HepG2 (cell line): ENCODE results near the gene SULT2A1. TPM values are rescaled to one million over a fixed set of nuclear protein-coding genes. Genes with fewer than 3 reads are reported as not detected.

Experiments
- ATAC-seq: fragments of 200-7000 bp; cut with Tn5 transposase; 3 replicates; pipeline ENCODE4 v1.9.1; 2020; ENCODE audit warnings: mild to moderate bottlenecking, moderate library complexity
- BruUV-seq: library from RNA; stranded (reverse); fragments of 400-500 nt; replicated peaks from 2 replicates; lab custom pipeline; 2021; lab: Mats Ljungman, UMichigan
- CTCF ChIA-PET: fragments of 300-600 bp; formaldehyde crosslinking; extraction: SDS; loops from one replicate; lab custom pipeline; 2021; ENCODE audit warnings: low total read pairs, inconsistent platforms, low intra/inter-chr PET ratio; lab: Yijun Ruan, JAX
- POLR2A ChIA-PET: fragments of 350-600 bp; sonication (Branson Sonifier 250); formaldehyde crosslinking; loops from one replicate; lab custom pipeline; 2020; ENCODE audit warnings: antibody characterized with exemption, inconsistent platforms; lab: Yijun Ruan, JAX
- DNase-seq: peaks from one replicate; pipeline ENCODE4 v3.0.0-alpha.2; 2015; ENCODE audit warnings: low spot score
- FAIRE-seq: peaks from 3 replicates; lab custom pipeline; 2011; peaks lifted over from hg19 to GRCh38; lab: Jason Lieb, UNC
- H2AFZ ChIP-seq: one replicate; pipeline ENCODE4 v1.6.1; 2011; ENCODE audit warnings: low read length, inconsistent platforms
- H3K27ac ChIP-seq: fragments of 300-600 bp; 3 replicates; pipeline ENCODE4 v1.8.0; 2011; ENCODE audit warnings: mixed run types, mild to moderate bottlenecking, mixed read lengths, low read length, inconsistent platforms; ENCODE audit not compliant: insufficient read depth; ENCODE audit errors: extremely low read length
- H3K27me3 ChIP-seq, 2 experiments: fragments of 200-600 bp in 1 of 2; 2 replicates in 1 of 2; 3 replicates in 1 of 2; pipeline versions ENCODE4 v1.6.0 to v1.8.0; 2011; ENCODE audit warnings: low read length in 2 of 2, mild to moderate bottlenecking in 2 of 2, moderate library complexity in 2 of 2, inconsistent platforms in 1 of 2; ENCODE audit not compliant: insufficient read depth in 2 of 2, control insufficient read depth in 1 of 2
- H3K36me3 ChIP-seq, 2 experiments: fragments of 200-600 bp in 1 of 2; replicated peaks in 1 of 2; 2 replicates in 1 of 2; 3 replicates in 1 of 2; pipeline versions ENCODE4 v1.5.1 to v1.8.0; 2011; ENCODE audit warnings: low read length in 2 of 2, inconsistent platforms in 1 of 2; ENCODE audit not compliant: insufficient read depth in 2 of 2, control insufficient read depth in 1 of 2
- H3K4me1 ChIP-seq: 2 replicates; pipeline ENCODE4 v1.5.1; 2012; ENCODE audit warnings: low read length, inconsistent platforms; ENCODE audit not compliant: insufficient read depth
- H3K4me2 ChIP-seq: 2 replicates; pipeline ENCODE4 v1.6.0; 2011; ENCODE audit warnings: low read depth, low read length, inconsistent platforms
- H3K4me3 ChIP-seq, 3 experiments: fragments of 200-600 bp in 1 of 3; sonication (generic), shearing (Covaris generic) in 1 of 3; replicated peaks in 1 of 3; 2 replicates each; pipeline ENCODE4 v1.5.1; 2011 to 2016; ENCODE audit warnings: low read length in 3 of 3, inconsistent platforms in 2 of 3, low read depth in 2 of 3, mild to moderate bottlenecking in 2 of 3, control low read depth in 1 of 3, mixed read lengths in 1 of 3; ENCODE audit not compliant: insufficient read depth in 1 of 3
- H3K79me2 ChIP-seq: one replicate; pipeline ENCODE4 v1.6.1; 2011; ENCODE audit warnings: low read length, inconsistent platforms; ENCODE audit not compliant: insufficient read depth
- H3K9ac ChIP-seq: 2 replicates; pipeline ENCODE4 v1.6.0; 2011; ENCODE audit warnings: mild to moderate bottlenecking, low read depth, low read length, inconsistent platforms; ENCODE audit not compliant: insufficient read depth
- H3K9me3 ChIP-seq: 2 replicates; pipeline ENCODE4 v1.5.1; 2012; ENCODE audit warnings: mild to moderate bottlenecking, low read length
- H4K20me1 ChIP-seq: 2 replicates; pipeline ENCODE4 v1.6.0; 2011; ENCODE audit warnings: inconsistent platforms, mild to moderate bottlenecking, low read length, moderate library complexity; ENCODE audit not compliant: insufficient read depth
- DRAP1 ChIP-seq: IDR thresholded peaks from 2 replicates; pipeline ENCODE4 v1.6.1; 2016; ENCODE audit warnings: missing genetic modification reagents, missing compliant biosample characterization
- ERF ChIP-seq: IDR thresholded peaks from 2 replicates; pipeline ENCODE4 v1.6.1; 2018; ENCODE audit warnings: missing biosample characterization, missing genetic modification reagents
- FOSL2 ChIP-seq: sonication (generic); formaldehyde crosslinking; IDR thresholded peaks from 2 replicates; pipeline ENCODE4 v1.4.0; 2020; ENCODE audit warnings: missing genetic modification reagents
- FOXK1 ChIP-seq: sonication (generic); formaldehyde crosslinking; IDR thresholded peaks from 2 replicates; pipeline ENCODE4 v1.4.0; 2020; ENCODE audit warnings: low read depth, missing genetic modification reagents, borderline replicate concordance
- KDM1A ChIP-seq: IDR thresholded peaks from 2 replicates; pipeline ENCODE4 v1.6.1; 2016; ENCODE audit warnings: missing compliant biosample characterization
- KDM2A ChIP-seq: sonication (generic); formaldehyde crosslinking; IDR thresholded peaks from 2 replicates; pipeline ENCODE4 v1.4.0; 2020; ENCODE audit warnings: low read depth, missing genetic modification reagents, borderline replicate concordance
- NPAS2 ChIP-seq: sonication (generic); formaldehyde crosslinking; IDR thresholded peaks from 2 replicates; pipeline ENCODE4 v1.8.0; 2022; ENCODE audit warnings: mild to moderate bottlenecking, missing genetic modification reagents, borderline replicate concordance
- ZNF574 ChIP-seq: sonication (generic); formaldehyde crosslinking; IDR thresholded peaks from 2 replicates; pipeline ENCODE4 v1.4.0; 2020; ENCODE audit warnings: missing genetic modification reagents
- WGBS: methylation state at CpG from one replicate; pipeline ENCODE4 v1.1.6; 2017; ENCODE audit warnings: low lambda C conversion rate; 5-methylcytosine and 5-hydroxymethylcytosine counted together
- in situ Hi-C: cut with HindIII; loops from 2 replicates; pipeline ENCODE4 v1.10.0; 2017; ENCODE audit warnings: low pct_unique_long_range_greater_than_20kb; ENCODE audit not compliant: extremely low pct_ligation_motif_present
- intact Hi-C: fragments of 100-400 bp; cut with micrococcal nuclease; formaldehyde crosslinking; loops from one replicate; pipeline ENCODE4 v1.10.0; 2022; ENCODE audit not compliant: unreplicated experiment
- polyA plus RNA-seq, 8 experiments: library from polyadenylated mRNA; depleted of rRNA in 3 of 8; stranded (reverse) in 7 of 8; unstranded in 1 of 8; fragments of >200 nt; fragmentation: Illumina TruSeq in 4 of 8; extraction: Trizol in 4 of 8; gene quantifications; 2 replicates each; pipeline versions ENCODE4 v1.2.1 to v1.2.3, GENCODE V29; 2011 to 2016; ENCODE audit warnings: low read depth in 4 of 8, missing spikeins in 1 of 8, mixed read lengths in 1 of 8; ENCODE audit not compliant: insufficient read depth in 1 of 8
- total RNA-seq, 5 experiments: library from RNA; depleted of rRNA; stranded (reverse); fragments of >200 nt; fragmentation: Illumina TruSeq; extraction: Trizol; gene quantifications; 2 replicates each; pipeline ENCODE4 v1.2.3, GENCODE V29; 2016; ENCODE audit warnings: low read depth in 1 of 5

SULT2A1 gene
- total and polyA plus RNA-seq, 2 of the 13 experiments (the other 11 are each of a cell fraction or from before 2014, with no cell fraction given), result 137 to 193 TPM

DNA sequence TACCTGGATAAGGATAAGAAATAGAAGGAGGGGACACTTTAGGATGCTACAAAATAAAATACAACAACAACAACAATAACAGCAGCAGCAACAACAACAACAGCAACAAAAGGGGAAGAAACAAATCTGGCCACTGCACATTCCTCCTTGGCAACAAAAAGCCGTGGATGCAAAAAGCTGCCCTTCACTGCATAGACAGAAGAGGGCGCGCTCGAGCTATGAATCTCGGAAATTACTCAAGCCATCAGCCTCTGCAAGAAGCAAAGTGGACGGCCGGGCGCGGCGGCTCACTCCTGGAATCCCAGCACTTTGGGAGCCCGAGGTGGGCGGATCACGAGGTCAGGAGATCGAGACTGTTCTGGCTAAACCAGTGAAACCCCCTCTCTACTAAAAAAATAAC lies 23.2 kb upstream of the SULT2A1 start (continued):
- TF ChIP-seq KDM2A (CRISPR knock-in tag) (0 out of 2 replicates have a peak, but pooled peaks have one; percentile 26), DRAP1 (CRISPR knock-in tag) (0 out of 2 replicates have a peak, but pooled peaks have one; percentile 26), ZNF574 (CRISPR knock-in tag) (0 out of 2 replicates have a peak, but pooled peaks have one; percentile 48), FOSL2 (CRISPR knock-in tag) (0 out of 2 replicates have a peak, but pooled peaks have one; percentile 27), ERF (CRISPR knock-in tag) (peak; percentile 64; the same call in 1 of the 2 replicates), KDM1A (CRISPR knock-in tag) (0 out of 2 replicates have a peak, but pooled peaks have one; percentile 35), FOXK1 (CRISPR knock-in tag) (0 out of 2 replicates have a peak, but pooled peaks have one; percentile 63)

GRCh38 chr19:47901370-47901769 lies 15.3 kb upstream of the SULT2A1 start:
- peaks cover 22% of the 10 kb centered on the region for H3K4me1 ChIP-seq
- peak; percentile 35; the same call in 1 of the 3 replicates for ATAC-seq
- no TSS peak for BruUV-seq
- no peak overlapping the region for H3K9ac ChIP-seq
- no peak for DNase-seq
- CTCF ChIA-PET, result no interaction called here
- H3K4me3 ChIP-seq, result no peak overlapping the region
- H3K9me3 ChIP-seq, result no peaks in the 10 kb centered on the region
- intact Hi-C loops, result no loop called here
- in situ Hi-C loops, result no loop called here
- no peaks in the 10 kb centered on the region for H3K79me2 ChIP-seq
- H3K4me2 ChIP-seq, result peak overlapping the region; percentile 64
- no peak overlapping the region for H3K27ac ChIP-seq
- no peak for TF ChIP-seq NPAS2
- H2AFZ ChIP-seq, result peak overlapping the region; percentile 52
- FAIRE-seq, result no peak
- H3K27me3 ChIP-seq, result no peaks in the 10 kb centered on the region
- WGBS, result 52% methylated on average over 5 of the region's 7 CpGs
- no peaks in the 10 kb centered on the region for H4K20me1 ChIP-seq
- H3K36me3 ChIP-seq, result no peaks in the 10 kb centered on the region
- POLR2A ChIA-PET, result interaction anchor here (1.1 kb wide), 1 partner anchor 9 kb away, joined by 5 read pairs; no protein-coding TSS in a partner anchor
